Measurements from ENCODE around the gene STAT1.
"Not testable (repeated sequence)": the region's sequence is repeated elsewhere in the genome, so short reads cannot be mapped to it uniquely, and the experiment has no call there.

Gene STAT1

GRCh38 chr2:190972846-190973245 lies 41.1 kb downstream of the STAT1 start:
- Mint-ChIP-seq H3K9me3 (no peaks in the 10 kb centered on the region), H3K27me3 (no peaks in the 10 kb centered on the region), H3K36me3 (ENCODE audit: low read depth) (peaks cover 93% of the 10 kb centered on the region), H3K4me1 (ENCODE audit: low read depth) (peaks cover 27% of the 10 kb centered on the region), H3K4me3 (no peak overlapping the region), H3K27ac (no peak overlapping the region)

- peaks cover 21% of the 10 kb centered on the region for H3K4me1 Mint-ChIP-seq (ENCODE audit: low read depth)
- peak overlapping the region; percentile 34 for H3K27ac Mint-ChIP-seq
- H3K27me3 Mint-ChIP-seq: no peaks in the 10 kb centered on the region
- H3K4me3 Mint-ChIP-seq: no peak overlapping the region
- peaks cover 93% of the 10 kb centered on the region for H3K36me3 Mint-ChIP-seq (ENCODE audit: low read depth)
- H3K9me3 Mint-ChIP-seq: no peaks in the 10 kb centered on the region
Measured at GRCh38 chr2:190972213-190972612, 41.8 kb downstream of the STAT1 start.

GRCh38 chr2:190970873-190971506 lies 43.0 kb downstream of the STAT1 start:
- Mint-ChIP-seq H3K27me3 (no peaks in the 10 kb centered on the region), H3K27ac (peak overlapping the region; percentile 34), H3K4me3 (no peak overlapping the region), H3K4me1 (ENCODE audit: low read depth) (peaks cover 14% of the 10 kb centered on the region), H3K36me3 (ENCODE audit: low read depth) (peaks cover 92% of the 10 kb centered on the region), H3K9me3 (no peaks in the 10 kb centered on the region)

- H3K36me3 Mint-ChIP-seq (ENCODE audit: low read depth): peaks cover 92% of the 10 kb centered on the region
- H3K9me3 Mint-ChIP-seq: no peaks in the 10 kb centered on the region
- H3K4me3 Mint-ChIP-seq: no peak overlapping the region
- H3K4me1 Mint-ChIP-seq (ENCODE audit: low read depth): peaks cover 15% of the 10 kb centered on the region
- H3K27ac Mint-ChIP-seq: peak overlapping the region; percentile 34
- H3K27me3 Mint-ChIP-seq: no peaks in the 10 kb centered on the region
Measured at GRCh38 chr2:190970160-190970559, 43.8 kb downstream of the STAT1 start.

- peak overlapping the region; percentile 39 for H3K27ac Mint-ChIP-seq
- H3K36me3 Mint-ChIP-seq (ENCODE audit: low read depth): peaks cover 92% of the 10 kb centered on the region
- H3K4me3 Mint-ChIP-seq: no peak overlapping the region
Measured at GRCh38 chr2:190968522-190968921, 45.4 kb downstream of the STAT1 start.

GRCh38 chr2:190965580-190966222 lies 48.3 kb downstream of the STAT1 start:
- no peak overlapping the region for H3K27ac Mint-ChIP-seq
- H3K27me3 Mint-ChIP-seq: no peaks in the 10 kb centered on the region
- no peaks in the 10 kb centered on the region for H3K9me3 Mint-ChIP-seq
- H3K4me1 Mint-ChIP-seq (ENCODE audit: low read depth): peaks cover 27% of the 10 kb centered on the region
- H3K4me3 Mint-ChIP-seq: no peak overlapping the region
- H3K36me3 Mint-ChIP-seq (ENCODE audit: low read depth): peaks cover 95% of the 10 kb centered on the region

More at GRCh38 chr2:190968522-190968921, 45.4 kb downstream of the STAT1 start:
- Mint-ChIP-seq H3K4me1 (ENCODE audit: low read depth) (peaks cover 26% of the 10 kb centered on the region), H3K9me3 (no peaks in the 10 kb centered on the region), H3K27me3 (no peaks in the 10 kb centered on the region)

- H3K9me3 Mint-ChIP-seq: no peaks in the 10 kb centered on the region
- peaks cover 92% of the 10 kb centered on the region for H3K36me3 Mint-ChIP-seq (ENCODE audit: low read depth)
- H3K27me3 Mint-ChIP-seq: no peaks in the 10 kb centered on the region
- H3K4me1 Mint-ChIP-seq (ENCODE audit: low read depth): peaks cover 23% of the 10 kb centered on the region
- peak overlapping the region; percentile 87 for H3K27ac Mint-ChIP-seq
- no peak overlapping the region for H3K4me3 Mint-ChIP-seq
Measured at GRCh38 chr2:190964170-190964795, 49.7 kb downstream of the STAT1 start.

- H3K27ac Mint-ChIP-seq: peak overlapping the region; percentile 24
- H3K4me3 Mint-ChIP-seq: no peak overlapping the region
- no peaks in the 10 kb centered on the region for H3K27me3 Mint-ChIP-seq
- H3K9me3 Mint-ChIP-seq: no peaks in the 10 kb centered on the region
- H3K4me1 Mint-ChIP-seq (ENCODE audit: low read depth): peaks cover 22% of the 10 kb centered on the region
- H3K36me3 Mint-ChIP-seq (ENCODE audit: low read depth): peaks cover 93% of the 10 kb centered on the region
Measured at GRCh38 chr2:190963088-190963487, 50.9 kb downstream of the STAT1 start.

- H3K27ac Mint-ChIP-seq: no peak overlapping the region
- H3K36me3 Mint-ChIP-seq (ENCODE audit: low read depth): peaks cover 82% of the 10 kb centered on the region
- no peak overlapping the region for H3K4me3 Mint-ChIP-seq
- H3K9me3 Mint-ChIP-seq: no peaks in the 10 kb centered on the region
- no peaks in the 10 kb centered on the region for H3K27me3 Mint-ChIP-seq
- peaks cover 22% of the 10 kb centered on the region for H3K4me1 Mint-ChIP-seq (ENCODE audit: low read depth)
Measured at GRCh38 chr2:190961918-190962487, 52.0 kb downstream of the STAT1 start.

- not testable (repeated sequence) for H3K27ac Mint-ChIP-seq, H3K4me3 Mint-ChIP-seq, H3K27me3 Mint-ChIP-seq, H3K9me3 Mint-ChIP-seq
- Mint-ChIP-seq H3K4me1 (ENCODE audit: low read depth) (peaks cover 22% of the 10 kb centered on the region), H3K36me3 (ENCODE audit: low read depth) (peaks cover 82% of the 10 kb centered on the region)
Measured at GRCh38 chr2:190961117-190961516, 52.9 kb downstream of the STAT1 start.

GRCh38 chr2:190959911-190960788 lies 53.8 kb downstream of the STAT1 start:
- no peaks in the 10 kb centered on the region for H3K27me3 Mint-ChIP-seq
- no peak overlapping the region for H3K4me3 Mint-ChIP-seq
- peak overlapping the region; percentile 34 for H3K27ac Mint-ChIP-seq
- peaks cover 21% of the 10 kb centered on the region for H3K4me1 Mint-ChIP-seq (ENCODE audit: low read depth)
- peaks cover 78% of the 10 kb centered on the region for H3K36me3 Mint-ChIP-seq (ENCODE audit: low read depth)
- no peaks in the 10 kb centered on the region for H3K9me3 Mint-ChIP-seq

- H3K9me3 Mint-ChIP-seq: no peaks in the 10 kb centered on the region
- peaks cover 6% of the 10 kb centered on the region for H3K4me1 Mint-ChIP-seq (ENCODE audit: low read depth)
- peaks cover 13% of the 10 kb centered on the region for H3K36me3 Mint-ChIP-seq (ENCODE audit: low read depth)
- no peak overlapping the region for H3K4me3 Mint-ChIP-seq
- no peak overlapping the region for H3K27ac Mint-ChIP-seq
- H3K27me3 Mint-ChIP-seq: no peaks in the 10 kb centered on the region
Measured at GRCh38 chr2:190953257-190953656, 60.7 kb downstream of the STAT1 start.

- Mint-ChIP-seq H3K27ac (no peak overlapping the region), H3K4me3 (no peak overlapping the region), H3K9me3 (no peaks in the 10 kb centered on the region), H3K27me3 (no peaks in the 10 kb centered on the region), H3K36me3 (ENCODE audit: low read depth) (peaks cover under 1% of the 10 kb centered on the region), H3K4me1 (ENCODE audit: low read depth) (peaks cover 6% of the 10 kb centered on the region)
Measured at GRCh38 chr2:190950566-190950991, 63.4 kb downstream of the STAT1 start.

GRCh38 chr2:190948671-190949070 lies 65.3 kb downstream of the STAT1 start:
- Mint-ChIP-seq H3K27ac (no peak overlapping the region), H3K4me3 (no peak overlapping the region), H3K27me3 (no peaks in the 10 kb centered on the region), H3K4me1 (ENCODE audit: low read depth) (peaks cover 6% of the 10 kb centered on the region), H3K36me3 (ENCODE audit: low read depth) (no peaks in the 10 kb centered on the region), H3K9me3 (no peaks in the 10 kb centered on the region)

All from stimulated activated naive CD8-positive, alpha-beta T cell treated with anti-CD3 and anti-CD28 coated beads, Interleukin-15, Interleukin-2, amounts not matched to agents 100 ng/mL and 50 ng/mL, for 24 hours (primary cell).